HG03520 (cell line): ENCODE data around the gene CLCF1.

Source experiments
- ATAC-seq: cut with Tn5 transposase; IDR thresholded peaks from one replicate; pipeline ENCODE4 v1.9.1; 2021; ENCODE audit warnings: mild to moderate bottlenecking, moderate library complexity; ENCODE audit not compliant: unreplicated experiment

The CLCF1 gene

DNA sequence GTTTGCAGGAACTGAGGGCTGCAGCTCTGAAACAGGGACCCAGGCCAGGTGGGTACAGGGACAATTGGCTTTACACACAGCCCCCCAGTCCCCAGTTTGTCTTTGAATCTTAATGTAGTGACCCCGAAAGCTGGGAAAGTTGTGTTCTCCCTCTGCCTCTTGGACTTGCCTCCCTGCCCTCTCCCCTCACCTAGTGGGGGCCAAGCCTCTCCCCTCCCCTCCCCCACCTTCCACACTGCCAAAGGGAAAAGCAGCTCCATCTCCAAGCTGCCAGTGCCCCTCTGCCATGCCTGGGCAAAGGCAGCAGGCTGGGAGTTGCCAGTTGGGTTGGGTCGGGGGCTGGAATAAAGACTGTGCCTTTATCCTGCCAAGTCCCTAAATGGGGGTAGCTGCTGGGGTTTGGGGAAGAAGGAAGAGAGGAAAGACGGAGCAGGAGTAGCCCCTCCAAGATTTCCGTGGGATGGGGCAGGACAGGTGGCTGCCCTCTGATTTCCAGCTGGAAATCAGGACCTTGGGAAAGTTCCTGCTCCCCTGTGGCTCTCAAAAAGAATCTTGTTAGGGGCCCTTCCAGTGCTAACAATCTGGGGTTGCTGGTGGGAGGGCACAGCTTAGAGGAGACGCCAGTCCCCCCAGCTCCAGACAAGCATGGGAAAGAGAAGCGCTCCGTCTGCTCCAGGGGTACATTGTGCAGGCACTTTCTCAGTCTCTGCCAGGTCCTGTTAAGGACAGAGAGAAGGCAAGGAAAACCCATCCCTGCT lies 2.8 kb upstream of the CLCF1 start:
- ATAC-seq: no peak

DNA sequence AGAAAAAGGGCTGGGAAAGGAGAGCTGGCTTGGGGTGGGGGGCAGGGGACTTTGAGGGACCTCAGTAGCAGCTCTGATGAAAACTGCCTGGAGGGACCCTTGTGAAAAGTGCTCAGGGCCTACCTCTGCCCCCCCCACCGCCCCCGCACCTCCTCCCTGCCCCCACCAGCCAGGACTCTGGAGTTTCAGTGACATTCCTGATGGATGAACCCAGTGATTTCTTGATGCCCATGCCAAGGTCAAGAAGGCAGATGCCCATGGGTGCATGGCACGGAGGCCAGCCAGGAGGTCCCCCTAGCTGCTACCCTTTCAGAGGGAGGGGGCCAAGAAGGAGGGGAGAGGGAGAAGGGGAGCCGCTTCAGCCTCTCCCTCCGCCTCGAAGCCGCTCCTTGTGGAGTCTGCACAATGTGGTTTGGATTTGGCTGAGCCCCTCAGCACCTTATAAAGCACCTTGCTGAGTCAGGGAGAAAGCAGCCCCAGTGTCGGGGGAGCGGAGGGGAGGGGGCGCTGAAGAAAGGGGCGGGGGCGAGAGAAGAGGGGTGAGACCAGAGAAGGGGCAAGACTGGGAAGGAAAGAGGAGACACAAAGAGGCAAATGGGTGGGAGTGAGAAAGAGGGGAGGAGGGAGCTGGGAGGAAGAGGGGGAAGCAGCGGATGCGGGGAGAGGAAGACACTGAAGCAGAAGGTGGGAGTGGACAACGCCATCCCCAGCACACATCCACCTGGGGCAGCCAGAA lies 2.1 kb upstream of the CLCF1 start:
- no peak for ATAC-seq

DNA sequence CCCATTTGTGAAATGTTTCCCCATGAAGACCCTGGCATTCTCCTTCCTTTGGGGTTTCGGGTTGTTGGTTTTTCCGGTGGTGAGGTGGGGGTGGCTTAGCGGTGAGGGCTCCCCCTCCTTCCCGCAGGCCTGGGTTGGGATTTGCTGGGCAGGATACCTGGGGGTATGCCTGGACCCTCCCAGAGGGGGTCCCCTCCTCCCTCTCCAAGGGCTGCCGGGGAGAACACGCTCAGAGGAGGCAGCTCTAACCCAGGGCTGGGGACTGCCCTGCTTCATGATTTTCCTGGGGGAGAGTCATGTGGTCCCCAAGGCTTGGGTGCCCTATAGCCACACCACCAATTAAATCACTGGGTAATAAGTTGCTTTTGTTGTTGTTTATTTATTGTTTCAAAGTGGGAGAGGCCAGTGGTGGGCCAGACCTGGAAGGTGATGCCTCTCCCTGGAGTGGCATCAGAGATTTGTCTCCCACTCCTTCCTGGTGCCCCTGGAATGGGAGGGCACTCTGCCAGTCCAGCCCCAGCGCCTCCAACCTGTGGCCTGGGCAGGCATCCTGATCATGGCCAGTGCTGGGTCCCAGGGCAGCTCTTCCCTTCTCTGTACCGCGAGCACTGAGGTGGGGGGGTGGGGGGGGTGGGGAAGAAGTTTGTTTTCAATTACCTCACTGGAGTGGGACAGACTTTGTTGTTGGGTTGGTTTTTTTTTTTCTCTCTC lies 1.3 kb upstream of the CLCF1 start:
- no peak for ATAC-seq

DNA sequence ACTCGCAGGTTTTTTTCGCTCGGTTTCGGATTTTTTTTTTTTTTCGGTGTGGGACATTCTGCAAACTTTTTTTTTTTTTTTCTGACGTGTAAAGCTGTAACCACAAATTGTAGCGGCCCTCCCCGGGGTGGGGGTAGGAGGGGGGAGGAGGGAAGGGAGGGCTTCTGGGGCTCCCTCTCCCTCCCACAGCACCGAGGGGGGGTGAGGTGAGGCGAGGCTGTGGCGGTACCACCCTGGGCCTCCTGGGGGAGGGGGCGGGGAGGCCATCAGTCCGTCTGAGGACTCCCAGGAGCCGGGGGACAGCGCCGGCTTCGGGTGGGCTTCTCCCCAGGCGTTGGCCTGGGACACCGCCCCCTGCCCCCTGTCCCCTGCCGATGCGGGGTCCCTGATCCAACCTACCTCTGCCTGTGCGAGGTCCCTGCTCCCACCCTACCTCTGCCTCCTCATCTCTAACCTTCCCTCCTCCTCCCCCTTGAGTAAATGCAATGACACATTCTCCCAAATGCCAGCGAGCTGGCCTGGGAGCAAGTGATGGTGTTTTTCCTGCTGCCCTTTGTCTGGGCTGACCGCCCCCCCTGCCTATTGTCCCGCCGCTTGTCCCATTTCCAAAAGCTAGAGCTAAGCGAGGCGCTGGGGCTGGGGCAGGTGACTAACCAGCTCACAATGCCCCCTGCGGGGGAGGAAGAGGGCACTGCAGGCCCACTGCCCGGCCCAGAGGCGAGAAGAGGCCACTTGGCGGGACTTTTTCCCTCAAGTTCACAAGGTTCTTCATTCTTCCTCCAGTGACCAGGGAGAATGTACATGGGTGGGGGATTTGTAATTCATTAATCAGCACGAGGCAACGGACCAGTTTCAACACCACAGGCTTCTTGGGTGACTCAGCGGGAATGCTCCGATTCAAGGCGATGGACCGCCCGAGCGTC lies 511 bp upstream of the CLCF1 start:
- ATAC-seq: no peak

DNA sequence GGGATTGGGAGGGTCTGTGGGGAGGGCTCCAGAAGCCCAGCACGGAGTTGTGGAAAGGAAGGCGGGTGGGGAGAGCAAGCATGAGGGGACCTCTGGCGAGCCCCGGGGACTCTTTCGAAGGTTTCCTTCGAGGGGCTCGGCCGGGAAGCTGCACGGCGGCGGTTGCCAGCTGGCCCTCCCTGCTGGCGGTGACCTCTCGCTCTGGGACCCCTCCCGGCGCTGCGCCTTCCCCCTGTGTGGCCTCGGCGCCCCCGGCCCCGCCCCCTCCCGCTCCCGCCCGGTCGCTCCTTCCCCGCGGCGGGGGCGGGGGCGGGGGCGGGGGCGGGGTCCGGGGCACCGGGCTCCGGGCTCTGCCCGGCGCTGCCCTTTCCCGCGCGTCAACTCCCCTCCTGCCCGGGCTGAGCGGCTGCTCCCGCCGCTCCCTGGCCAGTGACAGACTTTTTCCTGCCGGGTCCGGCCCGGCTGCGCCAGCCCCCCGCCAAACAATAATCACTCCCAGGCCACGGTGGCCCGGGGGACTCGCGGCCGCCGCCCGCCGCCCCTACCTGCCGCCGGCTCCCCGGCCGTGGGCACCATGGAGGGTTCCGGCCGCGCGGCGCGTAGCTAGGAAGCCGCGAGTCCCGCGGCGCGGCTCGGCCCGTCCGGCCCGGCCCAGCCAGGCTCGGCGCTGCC lies 941 bp downstream of the CLCF1 start:
- ATAC-seq: no peak

DNA sequence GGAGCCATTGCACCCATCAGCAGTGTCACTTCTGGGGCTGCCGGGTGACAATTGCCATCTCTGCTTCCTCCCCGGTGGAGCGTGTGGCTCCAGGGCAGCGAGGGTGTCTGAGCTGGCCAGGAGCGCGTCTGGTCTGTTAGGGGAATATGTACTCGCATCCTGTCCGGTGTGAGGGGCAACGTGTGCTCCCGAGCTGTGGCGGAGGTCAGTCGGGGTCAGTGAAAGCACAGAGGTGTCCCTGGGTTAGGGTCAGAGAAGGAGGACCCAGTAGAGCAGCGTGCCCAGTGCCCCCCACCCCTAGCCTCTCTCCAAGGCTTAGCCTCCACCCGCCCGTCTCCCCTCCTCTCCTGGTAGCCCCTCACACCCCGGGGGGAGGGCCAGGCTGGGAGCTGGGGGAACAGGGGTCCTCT lies 1.5 kb downstream of the CLCF1 start:
- no peak for ATAC-seq

DNA sequence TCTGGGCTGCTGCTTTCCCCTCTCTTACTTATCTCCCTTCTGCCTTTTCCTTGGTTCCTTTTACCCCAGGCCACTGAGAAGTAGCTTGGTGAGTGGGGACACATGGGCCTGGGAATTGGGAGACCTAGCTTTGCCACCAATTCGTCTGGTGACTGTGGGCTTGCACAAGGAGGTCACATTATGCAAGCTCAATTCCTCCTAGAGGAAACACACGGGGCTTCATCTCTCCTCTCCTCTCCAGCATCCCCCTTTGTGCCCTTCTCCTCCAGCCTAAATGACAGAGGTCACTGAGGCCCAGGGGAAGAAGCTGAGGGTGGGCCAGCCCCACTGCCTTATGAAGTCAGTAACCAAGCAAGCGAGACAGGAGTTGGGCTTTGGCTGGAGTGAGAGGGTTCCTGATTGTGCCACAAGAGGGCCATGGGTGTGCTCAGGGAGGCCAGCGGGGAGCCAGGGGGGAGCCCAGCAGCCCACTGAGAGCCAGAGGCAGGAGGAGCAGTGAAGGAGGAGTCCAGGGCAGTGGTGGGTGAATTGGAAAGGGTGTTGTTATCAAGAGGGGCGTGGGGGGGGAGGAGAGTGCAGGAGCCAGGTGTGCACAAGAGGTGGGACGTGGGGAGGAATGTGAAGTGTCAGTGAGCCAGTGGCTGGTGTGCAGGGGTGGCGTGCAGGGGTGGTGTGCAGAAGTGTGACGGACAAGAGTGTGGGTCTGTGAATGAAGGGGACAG lies 2.0 kb downstream of the CLCF1 start:
- no peak for ATAC-seq

DNA sequence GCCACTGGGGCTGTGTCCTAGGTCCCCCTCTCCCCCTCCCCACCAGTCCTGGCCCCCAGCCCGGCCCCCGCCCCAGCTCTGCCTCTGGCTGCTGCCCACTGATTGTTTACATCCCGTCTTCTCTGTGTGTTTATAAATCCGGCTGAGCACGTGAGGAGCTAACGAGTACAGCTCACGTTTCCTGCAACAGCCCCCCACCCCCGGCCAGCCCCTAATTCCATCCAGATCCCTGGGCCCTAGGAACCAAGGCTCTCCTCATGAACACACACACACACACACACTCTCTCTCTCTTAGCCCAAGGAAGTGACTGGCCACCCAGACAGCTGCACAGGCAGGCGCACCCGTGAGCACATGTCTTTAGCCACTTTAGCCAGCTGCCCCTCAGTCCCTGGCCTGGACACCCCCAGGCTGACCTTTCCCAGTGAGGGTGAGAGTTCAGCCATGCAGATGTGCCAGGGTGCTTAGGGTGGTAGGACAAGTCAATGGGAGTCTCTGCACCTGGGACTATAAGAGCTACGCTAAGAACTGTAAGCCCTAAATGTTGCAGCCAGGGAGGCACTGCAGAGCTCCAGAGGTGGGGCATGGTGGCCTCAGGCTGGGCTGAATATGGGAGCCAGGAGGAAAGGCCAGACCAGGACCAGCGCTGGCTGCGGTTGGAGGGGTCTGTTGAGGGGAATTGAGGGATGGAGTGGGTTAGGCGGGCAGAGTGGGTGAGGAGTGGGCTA lies 2.9 kb downstream of the CLCF1 start:
- ATAC-seq: no peak

DNA sequence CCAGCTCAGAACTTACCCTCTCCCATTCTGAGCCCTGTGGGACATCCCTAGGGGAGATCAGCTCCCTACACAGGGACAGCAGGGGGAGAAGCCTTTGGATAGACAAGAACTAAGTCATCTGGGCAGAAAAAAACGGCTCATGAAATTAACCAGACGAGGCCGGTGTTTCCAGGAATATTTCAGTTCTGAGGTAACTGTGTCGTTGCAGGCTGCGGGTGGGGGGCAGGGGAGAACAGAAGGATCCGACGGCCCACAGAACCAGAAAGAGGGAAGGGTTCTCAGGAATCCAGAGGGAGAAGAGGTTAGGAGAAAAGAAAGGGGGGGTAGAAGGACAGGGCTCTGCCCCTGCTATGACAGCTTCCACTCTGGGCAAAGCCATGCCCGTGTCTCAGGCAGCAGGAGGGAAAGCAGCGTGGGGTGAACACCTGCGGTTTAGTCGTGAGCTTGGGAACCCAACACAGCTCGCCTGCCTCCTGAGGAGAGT lies 3.6 kb downstream of the CLCF1 start:
- ATAC-seq: no peak

DNA sequence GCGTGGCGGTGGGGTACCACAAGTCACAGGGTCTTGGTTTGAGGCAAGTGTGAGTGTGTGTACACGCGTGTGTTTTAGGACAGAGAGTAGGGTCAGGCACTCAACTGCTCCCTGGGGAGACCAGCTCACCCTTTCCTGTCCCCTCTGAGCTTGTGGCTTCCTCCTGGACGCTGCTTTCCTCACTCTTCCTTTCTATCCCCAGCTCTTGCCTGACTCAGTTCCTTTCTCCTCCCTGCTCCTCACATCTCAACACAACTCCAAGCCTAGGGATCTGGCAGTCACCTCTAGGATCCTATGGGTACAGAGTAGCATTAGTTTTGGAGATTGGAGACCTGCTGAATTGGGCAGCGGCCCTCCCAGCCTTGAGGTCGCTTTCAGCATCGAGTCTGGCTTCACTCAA lies 4.1 kb downstream of the CLCF1 start:
- ATAC-seq: no peak

DNA sequence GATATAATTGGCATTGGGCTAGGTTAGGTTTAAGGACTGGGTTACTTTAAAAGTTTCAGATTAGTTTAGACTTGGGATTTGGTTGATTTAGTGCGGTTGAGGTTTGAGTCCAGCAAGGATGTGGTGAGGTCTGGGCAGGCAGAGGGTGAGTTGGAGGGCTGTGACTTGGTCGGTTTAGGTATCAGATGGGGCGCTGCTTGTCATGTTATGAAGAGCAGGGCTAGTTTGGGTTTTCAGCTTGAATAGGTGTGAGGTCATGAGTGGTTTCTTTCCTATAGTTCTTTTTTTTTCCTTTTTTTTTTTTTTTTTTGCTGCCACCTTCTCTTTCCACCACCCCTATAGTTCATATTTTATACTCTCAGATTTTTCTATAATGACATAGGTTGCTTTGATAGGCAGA lies 4.8 kb downstream of the CLCF1 start:
- ATAC-seq: no peak

DNA sequence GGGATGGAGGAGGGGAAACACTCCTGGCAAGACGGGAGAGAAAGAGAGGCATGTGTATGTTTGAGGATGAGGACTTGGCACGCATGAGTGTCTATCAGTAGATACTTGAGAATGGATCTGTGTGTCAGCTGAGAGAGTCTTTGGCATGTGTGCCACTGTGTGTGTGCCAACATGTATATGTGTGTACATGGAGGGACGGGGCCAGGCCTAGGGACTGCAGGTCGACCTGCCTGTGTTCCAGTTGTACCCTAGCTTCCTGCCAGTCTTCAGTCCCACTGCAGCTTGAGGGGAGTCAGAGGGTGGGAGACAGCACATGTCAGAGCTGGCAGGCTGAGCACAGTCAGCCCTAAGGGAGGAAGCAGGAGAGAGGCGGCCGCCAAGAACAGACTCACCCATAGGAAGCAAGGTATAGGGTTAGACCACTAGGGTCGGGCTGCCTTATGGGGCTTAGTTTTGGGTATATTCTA lies 5.6 kb downstream of the CLCF1 start:
- no peak for ATAC-seq

DNA sequence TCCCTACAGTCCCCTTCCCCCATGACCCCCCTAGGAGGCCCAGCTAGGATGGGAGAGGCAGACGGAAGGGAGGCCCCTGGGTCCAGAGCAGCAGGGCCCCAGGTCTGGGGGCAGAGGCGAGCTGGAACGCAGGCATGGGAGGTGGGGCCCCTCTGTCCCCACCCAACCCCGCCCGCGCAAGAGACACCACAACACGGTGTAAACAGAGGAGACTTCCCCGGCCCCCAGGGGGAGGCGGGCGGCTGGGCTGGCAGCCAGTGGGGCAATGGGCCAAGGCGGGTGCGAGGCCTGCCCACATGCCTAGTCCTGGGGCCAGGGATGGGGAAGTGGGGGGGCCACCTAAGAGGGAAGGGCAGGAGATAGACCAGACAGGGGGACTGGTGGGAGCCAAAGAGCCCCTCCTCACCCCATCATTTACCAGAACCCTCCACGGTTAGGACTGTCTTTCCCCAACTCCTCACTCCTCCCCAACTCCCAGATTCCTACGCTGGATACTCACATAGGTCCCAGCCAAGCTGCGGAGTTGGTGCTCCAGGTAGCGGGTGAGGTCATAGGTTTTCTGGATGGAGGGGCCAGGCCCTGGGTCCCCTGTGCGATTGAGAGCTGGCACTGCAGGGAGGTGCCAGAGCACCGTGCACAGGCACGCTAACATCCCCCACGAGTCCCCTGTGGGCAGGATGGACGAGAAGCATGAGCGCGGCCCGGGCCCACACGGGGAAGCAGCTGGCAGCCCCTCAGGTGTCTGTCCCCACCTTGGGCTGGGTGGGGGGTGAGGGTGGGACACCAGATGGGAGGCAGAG lies 6.2 kb downstream of the CLCF1 start:
- ATAC-seq: no peak

DNA sequence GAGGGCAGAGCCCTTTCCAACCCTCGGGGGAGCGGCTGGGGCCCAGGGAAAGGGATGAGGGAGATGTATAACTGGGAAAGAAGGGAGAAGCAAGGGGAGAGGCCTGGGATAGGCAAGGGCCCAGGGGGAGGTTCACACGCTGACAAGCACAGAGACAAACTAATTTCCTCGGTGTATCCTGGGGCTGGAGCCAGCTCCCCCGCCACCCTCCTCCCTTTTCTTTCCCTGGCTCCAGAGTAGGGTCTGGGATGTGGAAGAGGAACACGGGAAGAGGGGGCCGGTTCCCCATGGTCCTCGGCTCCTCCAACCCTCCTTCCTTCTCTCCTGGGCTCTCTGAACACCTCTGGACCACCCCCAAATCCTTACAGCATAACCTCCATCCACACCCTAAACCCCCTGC lies 6.9 kb downstream of the CLCF1 start:
- ATAC-seq: no peak

DNA sequence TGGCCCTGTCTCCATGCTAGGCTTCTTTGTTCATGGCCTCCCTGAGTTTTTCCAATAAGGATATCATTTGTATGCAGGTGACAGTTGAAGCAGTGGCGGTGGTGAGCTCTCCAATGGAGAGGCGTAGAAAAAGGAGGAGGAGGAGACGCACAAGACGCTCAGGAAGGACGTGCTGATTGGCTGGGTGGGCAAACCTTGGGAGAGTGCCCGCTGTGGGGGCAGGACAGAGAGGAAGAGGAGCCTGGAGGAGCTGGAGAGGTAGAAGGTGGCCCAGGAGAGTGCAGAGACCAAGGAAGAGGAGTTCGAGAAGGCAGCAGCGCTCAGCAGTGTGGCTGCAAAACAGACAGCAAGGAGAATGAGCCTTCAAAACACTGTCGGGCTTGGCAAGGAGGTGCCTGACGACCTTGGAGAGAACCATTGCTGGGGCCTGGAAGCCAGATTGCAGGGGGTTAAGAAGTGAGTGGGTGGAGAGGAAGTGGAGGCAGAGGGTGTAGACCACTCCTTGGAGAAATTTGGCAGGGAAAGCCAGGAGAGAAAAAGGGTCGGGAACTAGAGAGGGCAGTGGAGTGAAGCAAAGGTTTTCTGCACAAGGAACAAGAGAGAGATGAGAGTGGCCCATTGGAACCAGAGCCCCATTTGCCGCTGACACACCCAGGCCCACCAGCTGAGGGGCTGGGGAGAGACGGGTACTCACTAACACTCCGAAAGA lies 7.5 kb downstream of the CLCF1 start:
- ATAC-seq: no peak

DNA sequence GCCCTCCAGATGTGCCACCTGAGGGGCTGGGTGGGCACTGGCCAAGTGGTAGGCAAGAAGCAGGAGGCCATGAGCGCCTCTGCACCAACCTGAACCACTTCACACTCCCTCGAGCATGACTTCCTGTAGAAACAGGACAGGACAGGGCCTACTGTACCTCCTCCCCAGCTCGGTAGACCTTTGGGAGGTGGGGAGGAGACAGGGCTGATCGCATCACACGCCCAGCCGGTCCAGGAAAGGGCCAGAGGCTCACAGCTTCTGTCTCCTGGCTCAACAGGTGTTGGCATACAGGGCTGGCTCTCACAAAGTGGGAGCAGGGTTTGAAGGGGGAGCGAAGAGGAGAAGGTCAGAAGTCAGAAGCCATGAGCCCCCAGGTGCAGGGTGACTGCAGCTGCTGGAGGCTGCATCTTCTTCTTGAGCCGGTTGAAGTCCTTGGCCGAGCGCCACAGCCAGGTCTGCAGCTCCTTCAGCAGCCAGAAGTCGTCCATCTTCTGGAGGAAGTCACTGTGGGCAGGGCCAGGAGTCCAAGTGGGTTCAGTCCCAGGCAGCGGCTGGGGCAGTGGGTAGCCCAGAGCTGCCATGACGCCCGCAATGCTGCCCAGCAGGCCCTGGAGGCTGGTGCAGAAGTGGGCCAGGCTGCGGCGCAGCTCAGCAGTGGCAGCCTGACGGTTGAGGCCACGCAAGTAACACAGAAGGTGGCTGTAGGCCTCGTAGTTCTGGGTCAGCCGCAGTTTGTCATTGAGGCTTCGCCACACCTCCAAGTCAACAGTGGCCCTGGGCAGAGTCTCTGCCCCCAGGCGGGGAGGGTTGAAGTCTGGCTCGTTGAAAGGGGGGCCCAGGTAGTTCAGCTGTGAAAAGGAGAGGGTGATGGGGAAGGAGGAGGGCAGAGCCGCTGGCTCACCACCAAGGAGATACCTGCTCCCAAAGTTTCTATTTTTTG lies 8.3 kb downstream of the CLCF1 start:
- ATAC-seq: no peak
